ENCODE results near the gene WWTR1. TPM values are rescaled to one million over a fixed set of nuclear protein-coding genes. Genes with fewer than 3 reads are reported as not detected.

The WWTR1 gene
- total RNA-seq, 6 experiments from 2014 or later, result 10.6 to 19.7 (median 15.3) TPM

- Histone ChIP-seq H3K27me3 (no peaks in the 10 kb centered on the region), H3K36me3 (no peaks in the 10 kb centered on the region), H3K4me3 (no peak overlapping the region), H3K27ac (no peak overlapping the region), H3K9me3 (no peaks in the 10 kb centered on the region), H3K4me1 (peaks cover 0 to 4% (median 0%) of the 10 kb centered on the region in 4 donors)
- DNase-seq (no peak), ATAC-seq (no peak)
- TF ChIP-seq, protein P1, sequence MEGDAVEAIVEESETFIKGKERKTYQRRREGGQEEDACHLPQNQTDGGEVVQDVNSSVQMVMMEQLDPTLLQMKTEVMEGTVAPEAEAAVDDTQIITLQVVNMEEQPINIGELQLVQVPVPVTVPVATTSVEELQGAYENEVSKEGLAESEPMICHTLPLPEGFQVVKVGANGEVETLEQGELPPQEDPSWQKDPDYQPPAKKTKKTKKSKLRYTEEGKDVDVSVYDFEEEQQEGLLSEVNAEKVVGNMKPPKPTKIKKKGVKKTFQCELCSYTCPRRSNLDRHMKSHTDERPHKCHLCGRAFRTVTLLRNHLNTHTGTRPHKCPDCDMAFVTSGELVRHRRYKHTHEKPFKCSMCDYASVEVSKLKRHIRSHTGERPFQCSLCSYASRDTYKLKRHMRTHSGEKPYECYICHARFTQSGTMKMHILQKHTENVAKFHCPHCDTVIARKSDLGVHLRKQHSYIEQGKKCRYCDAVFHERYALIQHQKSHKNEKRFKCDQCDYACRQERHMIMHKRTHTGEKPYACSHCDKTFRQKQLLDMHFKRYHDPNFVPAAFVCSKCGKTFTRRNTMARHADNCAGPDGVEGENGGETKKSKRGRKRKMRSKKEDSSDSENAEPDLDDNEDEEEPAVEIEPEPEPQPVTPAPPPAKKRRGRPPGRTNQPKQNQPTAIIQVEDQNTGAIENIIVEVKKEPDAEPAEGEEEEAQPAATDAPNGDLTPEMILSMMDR (IDR thresholded peaks at IDR 0.05), result no peak
- TF ChIP-seq POLR2A (IDR thresholded peaks at IDR 0.05), result no peak
- WGBS (ENCODE audit: insufficient coverage, low coverage, low lambda C conversion rate, missing lambda C conversion rate), result 83% methylated on average over 8 of the region's 8 CpGs
- intact Hi-C loops (cut with DNase I), result no loop called here
These were observed 64.2 kb downstream of the WWTR1 start for GRCh38 chr3:149593418-149594160.

DNA sequence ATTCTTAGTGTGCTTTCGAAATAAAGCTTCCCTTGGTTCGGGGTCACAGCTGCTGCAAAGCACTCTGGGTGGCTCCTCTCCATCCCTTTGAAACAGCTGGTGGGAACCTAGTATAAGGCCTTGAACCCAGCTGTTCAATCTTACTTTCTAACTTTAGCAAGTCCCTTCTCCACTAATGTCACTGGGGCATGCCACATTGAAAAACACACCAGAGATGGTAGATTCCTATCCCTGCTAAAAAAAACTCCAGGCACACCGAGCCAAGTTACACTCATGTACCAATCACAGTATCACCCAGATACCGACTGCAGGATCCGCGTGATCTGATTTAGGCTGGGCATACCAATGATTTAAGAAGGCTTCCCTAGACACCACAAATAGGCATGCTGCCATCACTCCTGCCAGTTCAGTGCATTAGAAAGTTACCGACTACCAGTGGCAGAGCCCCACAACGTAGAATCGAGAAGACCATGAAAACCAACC is 65.0 kb downstream of the WWTR1 start:
- no peak for ATAC-seq
- Histone ChIP-seq H3K27me3 (no peaks in the 10 kb centered on the region), H3K27ac (no peak overlapping the region), H3K36me3 (no peaks in the 10 kb centered on the region), H3K4me3 (no peak overlapping the region), H3K4me1 (no peaks in the 10 kb centered on the region), H3K9me3 (no peaks in the 10 kb centered on the region)
- TF ChIP-seq POLR2A (IDR thresholded peaks at IDR 0.05), result no peak
- TF ChIP-seq, protein P1 (IDR thresholded peaks at IDR 0.05), result no peak
- 78% methylated on average over 9 of the region's 9 CpGs for WGBS (ENCODE audit: insufficient coverage, low coverage, low lambda C conversion rate, missing lambda C conversion rate)
- intact Hi-C loops (cut with DNase I), result no loop called here
- DNase-seq, result no peak

GRCh38 chr3:149590691-149591441 is 67.0 kb downstream of the WWTR1 start:
- intact Hi-C loops (cut with DNase I), result no loop called here
- Histone ChIP-seq H3K4me3 (no peak overlapping the region), H3K27ac (peak overlapping the region in 2 of 3 donors; percentile 2 to 53), H3K4me1 (no peaks in the 10 kb centered on the region), H3K9me3 (no peaks in the 10 kb centered on the region), H3K36me3 (no peaks in the 10 kb centered on the region), H3K27me3 (no peaks in the 10 kb centered on the region)
- DNase-seq (no peak), ATAC-seq (peak; percentile 68 to 83 (median 69))
- no peak for TF ChIP-seq POLR2A (IDR thresholded peaks at IDR 0.05)
- TF ChIP-seq, protein P1 (IDR thresholded peaks at IDR 0.05), result no peak
- 68% methylated on average over 3 of the region's 4 CpGs for WGBS (ENCODE audit: insufficient coverage, low coverage, low lambda C conversion rate, missing lambda C conversion rate)

DNA sequence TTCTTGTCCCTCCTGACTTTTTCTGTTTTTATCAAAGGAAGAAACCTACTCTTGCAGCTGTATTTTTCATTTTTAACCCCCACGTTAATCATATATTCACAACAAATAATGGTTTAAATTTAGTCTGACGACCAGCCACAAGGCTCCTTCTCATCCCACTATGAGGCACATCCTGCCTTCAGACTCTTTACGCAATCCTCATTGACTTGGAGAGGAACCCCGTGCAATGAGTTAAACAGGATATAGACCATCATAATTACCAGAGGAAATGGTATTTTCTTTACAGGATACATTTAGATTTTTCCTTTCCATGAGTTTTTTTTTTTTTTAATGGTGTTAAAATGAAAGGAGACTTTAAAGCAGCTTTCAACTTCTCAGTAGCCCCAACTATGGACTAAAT is 68.5 kb downstream of the WWTR1 start:
- no peak for TF ChIP-seq POLR2A (IDR thresholded peaks at IDR 0.05)
- TF ChIP-seq, protein P1 (IDR thresholded peaks at IDR 0.05), result no peak
- 50% methylated on average over 4 of the region's 4 CpGs for WGBS (ENCODE audit: insufficient coverage, low coverage, low lambda C conversion rate, missing lambda C conversion rate)
- intact Hi-C loops (cut with DNase I), result no loop called here
- Histone ChIP-seq H3K4me1 (no peaks in the 10 kb centered on the region), H3K4me3 (no peak overlapping the region), H3K9me3 (no peaks in the 10 kb centered on the region), H3K27ac (peak overlapping the region; percentile 45 to 53 (median 52)), H3K36me3 (no peaks in the 10 kb centered on the region), H3K27me3 (no peaks in the 10 kb centered on the region)
- no peak for DNase-seq
- peak; percentile 60 to 79 (median 68) for ATAC-seq

All from right lobe of liver (tissue), 6 donors.